Upper lobe of left lung (tissue), 6 donors: ENCODE results near the gene SLC6A3. TPM values are rescaled to one million over a fixed set of nuclear protein-coding genes. Genes with fewer than 3 reads are reported as not detected.

Experiments used
- ATAC-seq, 2 donors: fragments of 200-7000 bp; cut with Tn5 transposase; one replicate each; pipeline ENCODE4 v1.9.1; 2022; ENCODE audit warnings: mild to moderate bottlenecking in 2 of 2, moderate library complexity in 2 of 2; ENCODE audit not compliant: low FRiP score in 2 of 2
- DNase-seq, 2 donors: peaks; one replicate each; pipeline ENCODE4 v3.0.0-alpha.2; 2019 to 2020
- H3K27ac ChIP-seq, 4 donors: fragments of 200-600 bp; sonication (generic); one replicate each; pipeline ENCODE4 v1.5.1; 2016 to 2019
- H3K27me3 ChIP-seq, 4 donors: fragments of 200-600 bp; sonication (generic); one replicate each; pipeline ENCODE4 v1.5.1; 2017 to 2019
- H3K36me3 ChIP-seq, 4 donors: fragments of 200-600 bp; sonication (generic); one replicate each; pipeline ENCODE4 v1.5.1; 2016 to 2019
- H3K4me1 ChIP-seq, 4 donors: fragments of 200-600 bp; sonication (generic); one replicate each; pipeline ENCODE4 v1.5.1; 2018 to 2019
- H3K4me3 ChIP-seq, 4 donors: fragments of 200-600 bp; sonication (generic); one replicate each; pipeline ENCODE4 v1.5.1; 2017 to 2019; ENCODE audit warnings: mild to moderate bottlenecking in 2 of 4, moderate library complexity in 1 of 4
- H3K9me3 ChIP-seq, 4 donors: fragments of 200-600 bp; sonication (generic); one replicate each; pipeline ENCODE4 v1.5.1; 2018 to 2019
- CTCF ChIP-seq, 6 experiments: fragments of 450-650 bp in 4 of 6; fragments of 200-600 bp in 2 of 6; sonication (generic) in 2 of 6; IDR thresholded peaks; one replicate each; pipeline ENCODE4 v1.5.1; 2016 to 2019; ENCODE audit warnings: antibody characterized with exemption in 6 of 6
- EP300 ChIP-seq, 4 donors: sonication (generic); formaldehyde crosslinking; IDR thresholded peaks; one replicate each; pipeline ENCODE4 v1.5.1; 2017; ENCODE audit warnings: antibody characterized with exemption in 4 of 4, control low read depth in 2 of 4
- POLR2A ChIP-seq, 4 donors: fragments of 450-650 bp; IDR thresholded peaks; one replicate each; pipeline ENCODE4 v1.5.1; 2016 to 2017; ENCODE audit warnings: antibody characterized with exemption in 4 of 4, mild to moderate bottlenecking in 2 of 4
- POLR2AphosphoS5 ChIP-seq, 2 donors: sonication (generic); formaldehyde crosslinking; IDR thresholded peaks; one replicate each; pipeline ENCODE4 v1.5.1; 2017; ENCODE audit warnings: antibody characterized with exemption in 2 of 2
- WGBS, 2 donors: methylation state at CpG; one replicate each; pipeline ENCODE4 v1.1.5; 2017 to 2018; 5-methylcytosine and 5-hydroxymethylcytosine counted together
- total RNA-seq, 6 donors: library from RNA; depleted of rRNA in 4 of 6; stranded (reverse); fragments of >200 nt in 4 of 6; gene quantifications; one replicate each; pipeline versions ENCODE4 v1.1.0 to v1.2.1, GENCODE V29; 2016 to 2021
- donor health status: DM: no; HTN: no; CAD: no; lungs with moderate emphysema.
- donor health status: DM: no; HTN: yes; CAD: no; lungs with severe emphysema.

The SLC6A3 gene
- total RNA-seq, 6 donors from 2014 or later: 0.15 to 1.2 (median 0.36) TPM; not detected in 2

GRCh38 chr5:1443171-1443570 lies 2.1 kb downstream of the SLC6A3 start:
- DNase-seq (peak in 1 of 2 donors; percentile 8), ATAC-seq (no peak)
- 60 to 64% methylated on average over 8 to 9 of the region's 9 CpGs for WGBS, 2 donors
- Histone ChIP-seq H3K27me3 (peaks cover 1 to 44% (median 21%) of the 10 kb centered on the region in 4 donors), H3K4me1 (peaks cover 14 to 23% (median 16%) of the 10 kb centered on the region in 4 donors), H3K4me3 (no peak overlapping the region), H3K27ac (no peak overlapping the region), H3K9me3 (no peaks in the 10 kb centered on the region), H3K36me3 (no peaks in the 10 kb centered on the region)
- no peak for TF ChIP-seq POLR2A (IDR thresholded peaks at IDR 0.05)

GRCh38 chr5:1442222-1443145 lies 2.8 kb downstream of the SLC6A3 start:
- DNase-seq: peak in 1 of 2 donors; percentile 11
- H3K27me3 ChIP-seq: peaks cover 1 to 44% (median 21%) of the 10 kb centered on the region in 4 donors
- H3K4me3 ChIP-seq: no peak overlapping the region
- H3K9me3 ChIP-seq: no peaks in the 10 kb centered on the region
- H3K36me3 ChIP-seq: no peaks in the 10 kb centered on the region
- no peak for ATAC-seq
- TF ChIP-seq POLR2A (IDR thresholded peaks at IDR 0.05): no peak
- no peak for TF ChIP-seq CTCF (IDR thresholded peaks at IDR 0.05)
- TF ChIP-seq EP300 (IDR thresholded peaks at IDR 0.05): no peak
- no peak for TF ChIP-seq POLR2AphosphoS5 (IDR thresholded peaks at IDR 0.05)
- no peak overlapping the region for H3K27ac ChIP-seq
- 69 to 75% methylated on average over 13 to 35 of the region's 36 CpGs for WGBS, 2 donors
- H3K4me1 ChIP-seq: peaks cover 14 to 23% (median 16%) of the 10 kb centered on the region in 4 donors

- 91% methylated on average over 16 to 24 of the region's 24 CpGs for WGBS, 2 donors
- Histone ChIP-seq H3K4me1 (peaks cover 14 to 22% (median 16%) of the 10 kb centered on the region in 4 donors), H3K4me3 (no peak overlapping the region), H3K36me3 (no peaks in the 10 kb centered on the region), H3K27me3 (peaks cover 1 to 40% (median 17%) of the 10 kb centered on the region in 4 donors), H3K9me3 (no peaks in the 10 kb centered on the region), H3K27ac (no peak overlapping the region)
- TF ChIP-seq CTCF (IDR thresholded peaks at IDR 0.05) (no peak), EP300 (IDR thresholded peaks at IDR 0.05) (no peak), POLR2A (IDR thresholded peaks at IDR 0.05) (no peak), POLR2AphosphoS5 (IDR thresholded peaks at IDR 0.05) (no peak)
- DNase-seq (peak in 1 of 2 donors; percentile 16), ATAC-seq (no peak)
These were observed 3.9 kb downstream of the SLC6A3 start for GRCh38 chr5:1441166-1441865.

GRCh38 chr5:1440098-1440493 lies 5.1 kb downstream of the SLC6A3 start:
- no peaks in the 10 kb centered on the region for H3K36me3 ChIP-seq
- H3K27me3 ChIP-seq: peaks cover 1 to 28% (median 10%) of the 10 kb centered on the region in 4 donors
- DNase-seq (no peak), ATAC-seq (no peak)
- H3K9me3 ChIP-seq: no peaks in the 10 kb centered on the region
- 82 to 89% methylated on average over 3 of the region's 3 CpGs for WGBS, 2 donors
- TF ChIP-seq EP300 (IDR thresholded peaks at IDR 0.05) (no peak), CTCF (IDR thresholded peaks at IDR 0.05) (no peak), POLR2A (IDR thresholded peaks at IDR 0.05) (no peak), POLR2AphosphoS5 (IDR thresholded peaks at IDR 0.05) (no peak)
- H3K27ac ChIP-seq: no peak overlapping the region
- H3K4me1 ChIP-seq: peaks cover 6 to 10% (median 9%) of the 10 kb centered on the region in 4 donors
- H3K4me3 ChIP-seq: no peak overlapping the region
